ENCODE results near the gene SYN1. TPM values are rescaled to one million over a fixed set of nuclear protein-coding genes. Genes with fewer than 3 reads are reported as not detected.

Gene SYN1
- total RNA-seq, 1 donor from 2014 or later, result 0.80 TPM

DNA sequence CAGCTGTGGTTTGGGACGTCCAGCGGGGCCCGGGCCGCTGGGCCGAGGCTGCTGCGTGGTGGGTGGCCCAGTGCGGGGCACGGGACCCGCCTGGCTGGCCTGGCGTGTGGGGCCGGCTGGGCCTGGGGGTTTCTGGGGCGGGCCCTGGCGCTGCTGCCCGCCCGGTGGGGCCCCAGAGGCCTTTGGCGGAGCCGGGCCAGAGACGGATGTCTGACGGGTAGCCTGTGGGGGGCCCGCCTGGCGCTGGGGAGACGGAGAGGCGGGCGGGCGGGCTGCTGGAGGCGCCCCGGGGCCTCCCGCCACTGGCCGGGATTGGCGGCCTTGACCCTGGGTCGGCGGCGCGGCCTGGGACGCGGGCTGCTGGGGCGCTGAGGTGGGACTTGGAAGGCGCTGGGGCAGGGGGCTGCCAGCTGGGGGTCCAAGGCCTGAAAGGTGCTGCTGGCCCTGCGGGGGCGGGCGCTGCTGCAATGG lies 45.5 kb downstream of the SYN1 start:
- DNase-seq (ENCODE audit: low read depth), result no peak

DNA sequence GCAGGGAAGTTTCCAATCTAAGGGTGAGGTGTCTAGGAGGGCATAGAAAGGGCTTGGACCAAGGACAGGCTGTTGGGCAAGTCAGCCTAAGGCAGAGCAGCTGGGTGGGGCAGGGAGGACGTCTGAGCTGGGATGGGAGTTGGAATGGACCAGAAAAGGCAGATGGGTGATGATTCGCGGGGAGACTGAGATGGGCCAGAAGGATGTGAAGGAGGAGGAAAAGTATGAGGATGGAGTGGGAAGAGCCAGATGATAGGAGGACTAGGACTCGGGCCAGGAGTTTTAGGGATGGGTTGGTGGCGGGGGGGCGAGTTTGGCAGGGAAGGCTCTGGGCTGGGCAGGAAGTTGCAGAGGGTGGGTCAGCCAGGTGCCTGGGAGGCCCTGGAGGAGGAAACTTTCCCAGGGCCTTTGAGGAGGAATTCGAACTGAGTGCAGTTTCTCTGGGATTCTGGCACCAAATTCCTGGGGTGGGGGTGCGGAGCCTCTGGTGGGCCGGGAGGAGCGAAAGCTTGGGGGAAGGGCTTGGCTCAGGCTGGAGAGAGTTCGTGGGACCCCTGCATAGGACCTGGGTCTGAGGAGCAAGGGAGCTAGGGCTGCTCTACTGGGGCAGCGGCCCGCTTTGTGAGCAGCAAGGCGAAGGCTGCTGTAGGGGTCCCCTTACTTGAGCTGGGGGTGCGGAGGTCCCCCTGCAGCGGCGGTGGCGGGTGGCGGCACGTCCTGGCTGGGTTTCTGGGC lies 46.1 kb downstream of the SYN1 start:
- DNase-seq (ENCODE audit: low read depth), result peak; percentile 22

- no peak for DNase-seq (ENCODE audit: low read depth)
Measured at GRCh38 chrX:47572773-47573340, 46.8 kb downstream of the SYN1 start.

DNA sequence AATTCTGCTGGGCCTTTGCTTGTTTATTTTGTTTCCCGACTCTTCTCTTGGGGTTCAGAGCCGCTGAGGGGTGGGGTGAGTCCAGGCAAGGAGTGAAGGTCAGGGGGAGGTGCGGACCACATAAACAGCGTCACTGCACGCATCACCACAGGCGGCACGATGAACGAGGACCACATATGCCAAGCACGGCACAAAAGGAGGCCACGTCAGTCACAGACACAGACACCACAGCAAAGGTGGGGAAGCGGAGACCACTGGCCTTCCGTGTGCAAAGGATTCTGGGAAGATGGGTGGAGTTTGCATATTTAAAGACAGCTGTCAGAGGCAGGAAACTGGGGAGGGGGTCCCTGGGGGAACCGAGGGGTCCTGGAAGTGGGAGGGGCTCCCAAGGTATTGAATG lies 47.8 kb downstream of the SYN1 start:
- DNase-seq (ENCODE audit: low read depth), result no peak

GRCh38 chrX:47571215-47571614 lies 48.4 kb downstream of the SYN1 start:
- DNase-seq (ENCODE audit: low read depth), result no peak

GRCh38 chrX:47570794-47571193 lies 48.9 kb downstream of the SYN1 start:
- DNase-seq (ENCODE audit: low read depth), result no peak

DNA sequence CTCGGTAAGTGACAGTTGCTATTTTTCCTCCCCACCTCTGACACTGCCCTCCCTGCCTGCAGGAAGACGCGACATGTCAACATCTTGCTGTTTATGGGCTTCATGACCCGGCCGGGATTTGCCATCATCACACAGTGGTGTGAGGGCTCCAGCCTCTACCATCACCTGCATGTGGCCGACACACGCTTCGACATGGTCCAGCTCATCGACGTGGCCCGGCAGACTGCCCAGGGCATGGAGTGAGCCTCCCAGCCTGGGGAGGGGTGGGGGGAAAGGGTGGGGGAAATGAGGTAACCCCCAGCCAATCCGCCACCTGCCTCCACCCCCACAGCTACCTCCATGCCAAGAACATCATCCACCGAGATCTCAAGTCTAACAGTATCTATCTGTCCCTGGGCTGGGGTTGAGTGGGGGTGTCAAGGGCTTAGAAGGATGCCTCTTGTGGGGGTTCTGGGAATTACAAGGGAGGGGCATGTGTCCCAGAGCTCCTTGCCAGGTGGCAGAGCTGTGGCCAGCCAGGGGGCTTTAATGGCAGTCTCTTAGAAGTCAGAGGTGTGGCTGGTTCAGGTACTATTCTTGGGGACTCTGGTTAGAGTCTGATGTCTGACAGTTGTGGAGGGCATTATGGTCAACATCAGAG lies 50.9 kb downstream of the SYN1 start:
- DNase-seq (ENCODE audit: low read depth), result no peak

DNA sequence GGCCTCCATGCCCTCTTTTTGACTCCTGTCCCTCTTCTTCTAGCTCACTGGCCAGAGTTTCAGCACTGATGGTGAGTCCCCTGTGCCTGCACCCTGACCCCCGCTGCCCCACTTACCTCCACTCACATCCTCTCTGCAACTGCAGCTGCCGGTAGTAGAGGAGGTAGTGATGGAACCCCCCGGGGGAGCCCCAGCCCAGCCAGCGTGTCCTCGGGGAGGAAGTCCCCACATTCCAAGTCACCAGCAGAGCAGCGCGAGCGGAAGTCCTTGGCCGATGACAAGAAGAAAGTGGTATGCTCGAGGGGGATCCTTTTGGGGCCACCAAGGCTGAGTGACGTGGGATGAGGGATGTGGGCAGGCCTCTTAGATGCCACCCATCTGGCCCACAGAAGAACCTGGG lies 52.8 kb downstream of the SYN1 start:
- no peak for DNase-seq (ENCODE audit: low read depth)

- DNase-seq (ENCODE audit: low read depth), result no peak
Measured at GRCh38 chrX:47564438-47565085, 55.1 kb downstream of the SYN1 start.

GRCh38 chrX:47563801-47564315 lies 55.8 kb downstream of the SYN1 start:
- DNase-seq (ENCODE audit: low read depth), result no peak

DNA sequence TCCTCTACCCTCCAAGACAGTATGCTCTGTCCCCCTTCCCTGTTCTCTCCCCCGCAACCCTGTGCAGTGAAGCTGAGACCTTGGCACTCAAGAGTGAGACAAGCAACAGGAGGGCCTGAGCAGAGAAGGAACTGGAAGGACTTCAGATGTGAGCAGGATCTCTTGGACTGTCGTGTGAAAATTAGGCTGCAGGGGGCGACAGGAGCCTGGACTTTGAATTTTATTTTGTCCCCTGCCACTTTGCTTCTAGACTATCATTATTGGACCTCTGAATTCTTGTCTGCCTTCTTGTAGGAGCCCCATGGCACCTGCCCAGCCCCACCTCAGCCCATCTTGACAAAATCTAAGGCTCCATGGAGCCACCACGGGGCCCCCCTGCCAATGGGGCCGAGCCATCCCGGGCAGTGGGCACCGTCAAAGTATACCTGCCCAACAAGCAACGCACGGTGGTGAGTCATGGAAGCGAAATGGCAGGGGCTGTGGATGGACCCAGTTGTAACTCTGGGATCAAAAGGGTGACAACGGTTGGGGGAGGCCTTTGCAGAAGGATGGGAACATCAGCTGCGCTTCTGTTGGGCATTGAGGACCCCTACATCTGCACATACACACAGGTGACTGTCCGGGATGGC lies 56.9 kb downstream of the SYN1 start:
- no peak for DNase-seq (ENCODE audit: low read depth)

DNA sequence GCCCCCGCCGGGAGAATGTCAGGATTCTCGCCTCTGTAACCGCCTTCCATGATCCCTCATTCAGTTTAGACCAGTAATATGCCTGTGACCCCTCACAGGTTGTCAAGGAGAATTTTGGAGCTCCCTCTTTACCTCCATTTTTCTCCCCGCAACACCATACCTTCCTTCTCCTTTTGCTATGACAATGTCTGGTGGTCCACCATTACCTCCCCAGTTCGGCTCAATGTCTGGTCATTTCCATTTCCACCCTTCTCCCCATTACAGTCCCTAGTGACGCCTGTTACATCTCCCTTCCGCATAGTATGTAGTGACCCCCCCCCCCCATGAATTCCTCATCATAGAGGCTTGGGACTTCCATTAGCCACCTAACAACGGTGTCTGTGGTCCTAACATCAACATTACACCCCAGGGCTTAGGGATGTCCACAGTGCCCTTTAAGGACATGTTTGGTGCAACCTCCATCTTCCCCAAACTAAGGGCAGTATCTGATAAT lies 58.0 kb downstream of the SYN1 start:
- no peak for DNase-seq (ENCODE audit: low read depth)

- peak; percentile 100 for DNase-seq (ENCODE audit: low read depth)
Measured at GRCh38 chrX:47560934-47561658, 58.6 kb downstream of the SYN1 start, which contains the start of gene ARAF. TSS of gene ARAF (plus strand) at chrX:47561205. CDS start at chrX:47562968, 1,763 bp downstream.

DNA sequence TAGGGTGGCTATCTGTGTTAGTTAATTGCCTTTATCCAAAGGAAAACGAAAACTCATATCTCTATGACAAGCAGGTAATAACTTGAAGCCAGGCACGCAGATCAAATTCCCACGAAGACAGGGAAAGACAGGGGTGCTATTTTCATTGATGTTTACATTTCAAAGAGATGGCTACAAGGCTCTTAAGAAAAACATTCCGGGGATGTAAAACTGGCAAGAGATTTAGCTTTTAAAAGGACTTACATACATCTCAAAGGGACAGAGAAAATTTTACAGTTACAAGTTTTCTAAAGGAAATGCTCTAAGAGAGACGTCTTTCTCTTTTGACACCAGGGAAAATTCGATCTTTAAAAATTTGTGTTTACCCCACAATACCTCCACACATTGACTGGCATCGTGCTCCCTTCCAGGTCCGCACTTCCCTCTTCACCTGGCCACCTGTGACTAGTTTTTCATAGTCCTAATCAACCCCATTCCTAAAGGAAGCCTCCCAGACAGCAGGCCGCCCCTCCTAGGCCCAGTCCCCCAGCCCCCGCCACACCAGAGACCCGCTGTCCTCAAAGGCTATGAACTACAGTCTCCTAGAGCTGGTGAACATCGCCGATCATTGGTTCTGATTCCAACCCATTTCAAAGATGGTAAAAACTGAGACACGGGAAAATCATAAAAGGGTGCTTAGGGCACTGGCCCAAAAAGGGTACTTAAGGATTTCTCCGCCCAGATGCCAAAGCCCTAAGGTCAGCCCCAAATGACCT lies 59.3 kb downstream of the SYN1 start:
- no peak for DNase-seq (ENCODE audit: low read depth)

DNA sequence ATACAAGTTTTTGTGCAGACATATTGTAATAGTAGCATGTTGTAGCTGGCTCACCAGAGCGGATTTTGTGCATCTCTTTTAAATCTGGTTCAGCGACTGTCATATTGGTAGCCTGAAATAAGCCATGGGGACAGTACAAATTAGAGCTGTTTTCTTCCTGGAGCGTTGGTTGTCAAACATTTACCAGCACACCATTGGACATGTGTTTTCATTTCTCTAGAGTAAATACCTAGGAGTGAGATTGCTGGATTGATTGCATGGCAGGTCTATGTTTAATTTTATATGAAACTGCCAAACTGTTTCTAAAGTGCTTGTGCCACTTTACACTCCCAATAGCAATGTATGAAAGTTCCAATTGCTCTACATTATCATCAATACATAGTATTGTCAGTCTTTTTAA lies 61.2 kb downstream of the SYN1 start:
- no peak for DNase-seq (ENCODE audit: low read depth)

DNA sequence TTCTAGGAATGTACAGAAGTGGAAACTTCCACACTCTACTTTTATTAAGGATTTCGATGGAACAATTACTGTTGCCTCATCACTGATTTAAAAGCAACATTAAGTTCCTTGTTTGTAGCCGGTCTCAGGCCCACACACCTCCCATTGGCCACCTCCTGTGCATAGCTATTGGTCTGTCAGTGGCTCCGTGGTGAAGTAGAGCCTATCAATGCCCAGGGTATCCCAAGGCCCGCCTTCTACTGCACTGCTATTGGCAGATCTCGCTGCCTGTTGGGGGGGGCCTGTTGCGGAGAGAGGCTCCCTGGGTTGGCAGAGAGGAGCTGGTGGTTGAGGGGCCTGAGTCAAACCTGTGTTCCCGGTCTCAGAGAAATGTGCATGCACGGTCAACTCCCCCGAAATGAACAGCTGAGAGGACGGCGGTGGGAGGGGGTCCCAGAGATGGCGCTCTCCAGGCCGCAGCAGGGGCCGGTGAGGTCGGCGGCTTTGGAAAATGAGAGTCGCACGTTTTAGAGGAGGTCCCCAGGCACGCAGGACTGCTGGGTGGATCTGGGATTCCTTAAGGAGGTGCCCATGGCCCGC lies 63.5 kb downstream of the SYN1 start:
- peak; percentile 92 for DNase-seq (ENCODE audit: low read depth)

GRCh38 chrX:47543496-47543895 lies 76.2 kb downstream of the SYN1 start:
- no peak for DNase-seq (ENCODE audit: low read depth)

GRCh38 chrX:47540754-47541538 lies 78.7 kb downstream of the SYN1 start:
- DNase-seq (ENCODE audit: low read depth), result peak; percentile 93
